Measurements from ENCODE around the gene HNRNPM.

Gene HNRNPM

DNA sequence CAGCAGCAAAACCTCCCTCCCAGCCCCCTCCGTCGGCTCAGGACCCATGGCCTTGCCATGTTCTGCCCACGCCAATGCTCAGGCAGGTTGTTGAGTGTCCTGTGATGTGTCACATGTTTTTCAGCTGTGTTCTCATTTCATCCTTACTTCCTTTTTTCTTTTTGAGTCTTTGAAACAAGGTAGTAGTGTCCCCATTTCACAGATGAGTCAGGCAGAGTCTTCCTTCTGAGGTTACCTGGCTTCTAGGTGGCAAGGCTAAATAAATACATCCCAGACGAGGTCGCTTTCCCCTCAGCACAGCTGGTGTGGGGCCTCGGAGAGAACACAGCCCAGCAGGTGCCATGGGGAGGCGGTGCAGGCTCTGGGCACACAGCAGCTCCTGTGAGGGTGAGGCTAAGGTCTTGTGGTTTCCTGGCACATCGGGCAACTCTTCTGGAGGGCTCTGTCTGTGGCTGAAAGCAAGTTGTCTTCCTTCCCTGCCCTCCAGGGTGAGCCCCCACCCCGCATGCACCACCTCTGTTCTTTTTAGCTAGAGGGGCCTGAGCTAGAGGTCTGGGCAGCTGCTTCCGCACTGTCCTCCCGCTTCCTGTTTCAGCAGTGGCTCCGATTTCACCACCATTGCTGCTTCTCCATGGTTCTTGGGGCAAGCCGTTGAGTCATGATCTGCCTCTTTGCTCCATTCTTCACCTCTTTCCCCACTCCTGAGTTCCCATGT, 42.5 kb downstream of the HNRNPM start:
- no peak for DNase-seq (ENCODE audit: low spot score)

DNA sequence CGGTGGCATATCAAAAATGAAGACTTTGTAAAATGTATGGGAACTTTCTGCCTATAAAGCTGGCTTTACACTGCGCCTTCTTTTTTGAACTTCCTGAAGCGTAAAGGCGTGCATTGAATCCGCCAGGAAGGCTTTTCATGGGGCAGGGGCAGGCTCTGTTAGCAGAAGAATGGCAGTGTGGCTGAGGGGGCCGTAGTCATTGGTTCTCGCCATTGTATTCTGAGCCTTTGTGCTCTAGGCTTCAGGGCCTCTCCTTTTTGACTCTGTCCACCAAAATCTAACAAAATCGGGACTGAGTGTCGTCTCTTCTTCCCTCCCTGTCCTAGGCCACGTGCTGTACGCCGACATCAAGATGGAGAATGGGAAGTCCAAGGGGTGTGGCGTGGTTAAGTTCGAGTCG, 43.6 kb downstream of the HNRNPM start:
- DNase-seq (ENCODE audit: low spot score) = no peak

- no peak for DNase-seq (ENCODE audit: low spot score)
These were observed 45.0 kb downstream of the HNRNPM start for GRCh38 chr19:8489561-8490394.

DNA sequence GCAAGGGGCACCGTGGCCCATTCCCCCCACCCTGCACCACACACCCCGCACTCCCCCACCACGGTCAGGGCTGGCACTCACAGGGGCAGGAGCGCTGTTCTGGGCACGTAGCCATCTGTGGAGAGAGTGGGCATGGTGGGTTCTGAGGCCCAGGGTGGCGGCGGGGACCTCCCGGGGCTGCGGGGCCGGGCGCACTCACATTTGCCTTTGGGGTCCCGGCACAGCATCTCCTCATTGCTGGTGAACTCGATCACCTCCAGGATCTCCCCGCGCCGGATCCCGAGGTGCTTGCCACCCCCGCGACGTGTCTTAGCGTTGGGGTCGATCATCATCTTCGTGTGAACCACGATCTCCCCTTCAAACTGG, 45.6 kb downstream of the HNRNPM start:
- no peak for DNase-seq (ENCODE audit: low spot score)

DNA sequence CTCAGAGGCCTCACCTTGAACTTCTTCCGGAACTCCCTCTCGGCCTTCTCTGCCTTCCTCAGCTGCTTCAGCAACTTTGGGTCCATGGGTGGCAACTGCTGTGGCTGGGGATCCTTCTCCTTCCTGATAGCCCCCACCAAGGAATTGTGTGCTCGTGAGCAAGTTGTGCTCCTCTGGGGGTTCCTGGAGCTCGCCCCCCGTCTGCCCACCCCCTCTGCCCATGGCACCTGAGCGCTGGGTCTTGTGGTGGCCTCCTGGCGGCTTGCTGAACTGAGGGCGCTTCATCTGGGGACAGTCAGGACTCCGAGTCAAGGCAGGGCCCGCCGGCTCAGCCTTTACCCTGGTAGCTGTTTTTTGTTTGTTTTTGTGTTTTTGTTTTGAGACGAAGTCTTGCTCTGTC, 46.1 kb downstream of the HNRNPM start:
- no peak for DNase-seq (ENCODE audit: low spot score)

DNA sequence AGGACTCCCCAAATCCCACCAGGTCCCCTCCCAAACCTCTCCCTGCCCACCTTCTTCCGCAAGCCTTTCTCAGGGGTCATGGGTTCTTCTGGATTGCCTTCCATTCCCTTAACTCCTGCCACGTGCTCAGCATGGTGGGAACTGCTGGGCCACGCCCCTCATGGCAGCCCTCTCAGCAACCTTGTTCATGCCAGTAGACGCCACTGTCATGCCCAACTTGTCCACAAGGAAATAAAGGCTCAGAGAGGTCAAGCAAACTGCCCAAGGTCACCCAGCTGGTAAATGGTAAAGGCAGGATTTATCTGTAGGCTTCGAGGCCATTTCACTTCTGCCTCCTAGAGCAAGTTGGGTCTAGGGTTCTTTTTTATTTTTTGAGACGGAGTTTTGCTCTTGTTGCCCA, 46.8 kb downstream of the HNRNPM start:
- no peak for DNase-seq (ENCODE audit: low spot score)

- DNase-seq (ENCODE audit: low spot score) = no peak
These were observed 49.4 kb downstream of the HNRNPM start for GRCh38 chr19:8494158-8494557.

DNA sequence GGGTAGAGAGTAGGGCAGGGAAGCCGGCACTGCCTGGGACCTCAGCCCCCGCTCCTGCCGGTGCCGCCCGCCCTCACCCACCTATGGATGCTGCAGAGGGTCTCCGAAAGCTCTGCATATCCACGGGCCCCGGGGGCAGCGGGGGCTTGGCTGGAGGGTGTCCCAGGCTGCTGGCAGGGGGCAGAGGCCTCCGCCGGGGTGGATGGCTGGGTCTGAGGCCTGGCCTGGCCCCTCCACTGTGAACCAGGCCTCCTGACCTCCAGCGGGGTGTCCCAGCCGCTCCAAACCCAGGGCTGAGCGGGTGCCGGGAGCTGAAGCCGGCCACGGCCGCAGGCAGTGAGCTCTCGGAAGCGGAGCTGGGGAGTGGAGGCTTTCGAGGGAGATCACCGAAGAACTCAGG, 53.5 kb downstream of the HNRNPM start:
- DNase-seq (ENCODE audit: low spot score) = no peak

GRCh38 chr19:8499048-8499833, 54.5 kb downstream of the HNRNPM start:
- DNase-seq (ENCODE audit: low spot score) = no peak

- no peak for DNase-seq (ENCODE audit: low spot score)
These were observed 55.4 kb downstream of the HNRNPM start for GRCh38 chr19:8500158-8500557.

- no peak for DNase-seq (ENCODE audit: low spot score)
These were observed 56.7 kb downstream of the HNRNPM start for GRCh38 chr19:8501516-8501915.

- DNase-seq (ENCODE audit: low spot score) = no peak
These were observed 57.2 kb downstream of the HNRNPM start for GRCh38 chr19:8501981-8502380.

DNA sequence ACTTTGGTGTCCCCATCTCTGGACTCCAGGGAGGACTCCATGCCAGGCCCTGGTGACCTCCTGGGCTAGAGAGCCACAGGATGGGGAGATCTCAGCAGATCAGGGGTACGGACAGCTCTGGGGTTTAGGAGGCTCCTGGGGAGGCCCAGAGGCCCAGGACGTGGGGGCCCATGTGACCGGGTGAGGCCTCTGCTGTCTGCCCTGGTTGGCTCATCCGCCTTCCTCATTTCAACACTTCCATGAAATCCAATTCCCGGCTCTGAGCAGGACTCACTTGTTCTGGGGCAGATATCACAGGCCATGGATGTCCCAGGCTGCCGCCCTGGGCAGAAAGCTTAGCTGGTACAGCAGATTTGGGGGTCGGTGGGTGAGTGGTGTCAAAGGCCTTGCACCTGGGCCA, 58.7 kb downstream of the HNRNPM start:
- no peak for DNase-seq (ENCODE audit: low spot score)

GRCh38 chr19:8504171-8504570, 59.4 kb downstream of the HNRNPM start:
- no peak for DNase-seq (ENCODE audit: low spot score)

GRCh38 chr19:8504919-8505318, 60.1 kb downstream of the HNRNPM start:
- no peak for DNase-seq (ENCODE audit: low spot score)

DNA sequence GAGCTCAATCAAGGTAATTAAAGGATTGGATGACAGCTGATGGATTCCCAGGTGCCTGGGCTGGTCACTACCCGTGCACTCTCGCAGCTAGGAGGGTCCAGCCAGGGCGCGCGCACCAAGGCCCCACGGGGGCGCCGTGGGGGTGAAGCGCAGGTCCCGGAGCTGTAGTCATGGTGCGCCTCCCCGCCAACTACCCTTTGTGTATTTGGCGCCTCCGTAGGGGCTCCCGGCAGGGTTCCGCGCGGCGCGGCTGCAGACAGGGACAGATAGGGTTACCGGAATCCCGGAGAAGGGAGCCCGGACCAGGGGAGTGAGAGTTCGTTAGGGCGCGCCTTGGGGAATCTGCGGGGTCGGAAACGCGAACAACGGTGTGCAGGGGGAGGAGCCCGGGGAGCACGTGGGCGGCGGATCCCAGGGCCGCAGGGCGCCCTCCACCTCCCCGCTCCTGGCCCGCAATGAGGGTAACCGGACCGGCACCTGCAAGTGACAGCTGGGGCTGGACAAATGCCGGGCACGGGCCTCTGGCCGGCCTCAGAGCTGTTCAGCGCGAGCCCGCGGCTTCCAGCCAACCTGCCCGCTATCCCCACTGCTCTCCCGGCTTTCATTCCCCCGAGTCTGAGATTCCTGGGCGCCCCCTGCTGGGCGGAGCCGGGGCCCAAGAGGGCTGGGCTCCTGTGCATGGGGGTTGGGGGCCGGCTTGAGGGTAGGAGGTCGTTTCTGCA, 61.1 kb downstream of the HNRNPM start:
- peak; percentile 85 for DNase-seq (ENCODE audit: low spot score)

DNA sequence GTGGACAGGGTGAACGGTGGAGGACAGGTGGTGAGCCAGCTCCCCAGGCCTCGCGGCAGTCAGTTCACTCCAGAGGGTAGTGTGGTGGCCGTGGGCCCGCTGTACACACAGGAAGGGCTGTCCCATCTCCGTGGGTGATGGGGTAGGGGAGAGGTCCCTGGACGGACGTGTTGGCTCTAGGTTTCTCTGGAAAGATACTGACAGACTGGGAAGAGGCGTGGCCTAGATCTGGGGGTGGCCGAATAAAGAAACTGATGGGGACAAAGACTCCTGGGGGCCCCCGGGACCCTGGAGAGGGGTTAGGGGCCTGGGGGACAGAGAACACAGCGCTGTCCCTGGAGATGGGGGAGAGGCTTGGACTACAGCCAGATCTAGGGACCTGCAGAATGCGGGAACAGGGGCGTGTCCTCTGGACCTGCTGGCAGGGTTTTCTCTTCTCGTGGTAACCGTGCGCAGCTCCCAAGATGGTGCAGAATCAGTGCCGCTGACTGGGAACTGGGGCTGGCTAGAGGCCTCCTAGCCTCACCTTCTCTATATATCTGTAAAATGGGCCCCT, 61.7 kb downstream of the HNRNPM start:
- DNase-seq (ENCODE audit: low spot score) = no peak

- no peak for DNase-seq (ENCODE audit: low spot score)
These were observed 65.9 kb downstream of the HNRNPM start for GRCh38 chr19:8510589-8511115.

GRCh38 chr19:8511573-8512101, 66.9 kb downstream of the HNRNPM start:
- DNase-seq (ENCODE audit: low spot score) = no peak

GRCh38 chr19:8512115-8512967, 67.6 kb downstream of the HNRNPM start:
- no peak for DNase-seq (ENCODE audit: low spot score)
